Cerebellar nuclear complex (tissue), 1 donor: ENCODE measurements around the gene CRYZL1.
A peak's percentile ranks its signal among the peaks of the same experiment; 100 is the strongest.
"Not testable (repeated sequence)": the region's sequence is repeated elsewhere in the genome, so short reads cannot be mapped to it uniquely, and the experiment has no call there.

Experiments
- DNase-seq, 2 experiments: peaks; one replicate each; lab custom pipeline; 2025; lab: John Stamatoyannopoulos, UW

CRYZL1 gene

DNA sequence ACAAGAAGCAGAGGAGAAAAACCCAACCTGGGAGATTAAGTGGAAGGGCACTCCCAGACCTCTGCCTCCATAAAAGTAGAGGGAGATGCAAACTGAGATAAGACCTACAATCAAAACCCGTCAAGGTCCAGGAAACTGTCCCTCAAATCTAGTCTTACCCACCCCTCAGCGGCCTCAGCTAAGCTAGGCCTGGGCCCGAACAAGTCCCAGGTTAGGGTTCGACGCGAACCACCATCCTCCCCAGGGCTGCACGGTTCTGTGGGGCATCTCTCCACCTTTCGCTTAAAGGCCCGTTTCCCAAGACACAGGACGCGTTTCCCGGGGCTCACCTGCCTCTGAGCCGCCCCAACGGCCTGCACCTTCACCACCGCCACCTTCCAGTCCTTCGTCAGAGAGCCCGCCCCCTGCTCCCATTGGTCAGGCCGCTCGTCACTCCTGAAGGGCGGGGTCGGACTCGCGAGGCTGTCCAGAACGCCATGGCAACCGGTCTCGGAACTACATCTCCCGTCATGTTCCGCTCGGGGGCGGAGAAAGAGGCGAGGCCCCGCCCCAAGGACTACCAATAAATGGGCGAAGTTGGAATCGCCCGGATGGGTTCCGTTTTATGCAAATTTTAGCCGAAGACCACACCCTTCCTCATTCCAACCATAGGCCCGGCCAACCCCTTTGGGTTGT lies at the start of gene CRYZL1:
TSS of gene CRYZL1 (minus strand) at position 390 of the 675 bp plus-strand sequence. CDS start 10,190 bp downstream, outside the sequence.
- peak; percentile 99 to 100 for DNase-seq

DNA sequence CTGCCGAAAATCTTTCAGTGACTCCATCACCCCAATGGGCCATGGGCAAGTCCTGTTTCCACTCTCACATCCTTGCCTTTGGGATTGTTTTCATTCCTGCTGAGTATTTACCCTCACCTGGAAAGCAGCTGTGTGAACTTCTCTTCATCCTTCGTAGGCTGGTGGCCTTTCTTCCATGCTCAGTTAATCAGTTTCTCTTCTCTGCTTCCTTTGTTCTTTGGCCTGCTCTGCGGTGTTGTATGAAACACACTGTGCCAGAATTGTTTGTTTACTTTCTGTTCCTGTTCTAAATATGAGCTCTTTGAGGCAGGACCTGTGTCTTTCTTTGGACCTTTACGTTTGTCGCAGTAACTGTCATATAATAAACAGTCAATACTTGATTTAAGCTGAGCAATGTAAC lies 49.3 kb upstream of the CRYZL1 start:
- no peak for DNase-seq

DNA sequence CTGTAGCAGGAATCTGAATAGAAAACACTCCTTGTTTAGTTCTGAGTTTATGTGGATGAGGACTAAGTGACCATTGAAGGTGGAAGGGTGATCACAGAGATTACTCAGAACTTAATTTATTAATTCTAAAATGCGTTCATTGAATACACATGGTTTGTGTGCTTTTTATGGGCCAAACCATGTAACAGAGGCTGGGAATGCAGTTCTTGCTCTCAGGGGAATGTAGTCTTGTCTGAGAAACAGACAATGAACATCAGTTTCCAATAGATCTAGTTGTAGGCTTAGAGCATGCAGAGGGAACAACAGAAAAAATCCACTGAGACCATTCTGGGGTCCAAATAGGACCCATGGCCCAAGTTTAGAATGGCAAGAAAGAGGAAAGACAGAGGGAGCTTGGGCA lies 46.8 kb upstream of the CRYZL1 start:
- DNase-seq = no peak

DNA sequence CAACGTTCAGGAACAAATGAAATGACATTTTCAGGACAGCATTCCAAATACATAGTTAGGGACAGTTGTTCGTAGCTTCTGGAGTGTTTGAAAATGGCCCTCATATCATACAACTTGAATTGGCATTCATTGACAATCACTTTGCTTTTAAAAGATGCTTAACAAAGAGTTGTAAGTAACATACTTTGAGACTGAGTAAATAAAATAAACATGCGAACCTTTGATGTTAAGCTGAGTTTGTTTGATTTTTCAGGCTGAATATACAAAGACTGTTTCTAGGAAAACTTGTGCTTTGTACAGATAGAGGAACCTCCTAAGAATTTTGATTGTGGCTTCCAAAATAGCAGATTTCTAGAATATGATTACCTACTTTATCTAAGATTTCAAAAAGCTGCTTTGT lies 46.1 kb upstream of the CRYZL1 start:
- DNase-seq = no peak

DNA sequence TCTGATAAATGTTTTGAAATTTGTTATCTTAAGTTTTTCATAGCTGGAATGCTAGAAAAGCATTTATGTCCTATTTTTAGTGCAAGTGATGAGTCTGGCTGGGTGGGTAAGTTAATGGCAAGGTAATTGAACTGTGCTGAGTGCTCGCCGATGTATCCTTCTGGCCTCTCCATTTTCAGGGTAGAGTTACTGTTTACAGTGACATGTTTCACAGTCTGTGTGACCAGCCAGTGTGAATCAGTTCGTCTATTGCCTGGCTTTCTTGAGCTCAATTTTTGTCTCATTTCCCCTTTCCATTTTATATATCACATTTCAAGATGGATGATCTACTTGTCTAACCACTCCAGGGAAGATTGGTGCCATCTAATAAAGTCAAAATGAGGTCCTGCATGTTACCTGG lies 44.8 kb upstream of the CRYZL1 start:
- no peak for DNase-seq

DNA sequence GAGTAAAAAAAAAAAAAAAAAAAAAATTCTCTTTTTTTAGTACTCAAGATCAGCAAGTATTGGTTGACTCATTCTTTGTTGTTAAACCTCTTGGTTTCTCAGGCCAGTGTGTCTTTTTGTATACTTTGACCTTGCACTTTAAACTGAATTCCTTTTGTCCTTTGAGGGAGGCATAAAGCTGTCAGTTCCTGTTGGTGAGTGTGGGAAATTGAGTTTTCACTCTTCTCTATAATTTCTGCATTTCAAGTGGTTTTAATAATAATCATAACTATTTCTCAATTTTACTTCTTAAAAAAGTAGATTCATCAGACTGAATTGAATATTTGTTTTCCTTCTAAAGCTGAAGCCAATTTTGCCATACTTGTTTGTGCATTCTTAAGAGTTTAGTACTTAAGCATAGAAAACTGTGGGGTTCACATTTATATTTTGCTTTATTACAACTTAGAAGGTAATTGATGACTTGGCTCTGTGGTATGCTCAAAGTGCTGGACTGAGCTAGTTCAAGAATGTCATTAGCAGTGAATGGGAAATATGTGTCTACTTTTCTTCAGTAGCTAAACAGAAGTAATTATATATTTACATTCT lies 44.2 kb upstream of the CRYZL1 start:
- no peak for DNase-seq

DNA sequence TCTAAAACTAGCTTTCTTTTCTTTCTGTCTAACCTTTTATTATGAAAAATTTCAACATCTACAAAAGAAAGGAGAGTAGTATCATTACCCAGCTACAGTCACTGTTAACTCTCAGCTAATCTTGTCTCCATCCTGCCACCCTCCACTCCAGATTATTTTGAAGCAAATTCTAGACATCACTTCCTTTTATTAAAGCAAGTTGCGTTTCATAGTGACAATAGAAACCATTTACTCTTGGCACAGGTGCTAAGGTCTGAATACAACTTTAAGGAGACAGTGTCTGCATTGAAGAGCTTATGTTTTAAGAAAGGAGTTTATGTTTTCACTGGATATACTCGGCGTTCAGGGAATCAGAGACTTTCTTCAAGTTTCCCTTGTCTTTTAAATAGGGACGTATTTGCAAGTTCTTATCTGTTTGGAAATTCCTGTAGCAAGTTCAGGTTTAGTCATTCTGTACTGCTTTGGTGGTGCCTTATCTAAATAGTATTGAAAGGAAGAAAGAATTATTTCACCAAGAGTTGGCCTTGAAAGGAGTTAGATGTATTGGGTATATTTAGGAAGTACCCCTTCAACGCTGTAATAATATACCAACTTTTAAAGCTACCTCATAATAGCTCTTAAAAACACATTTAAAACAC lies 43.5 kb upstream of the CRYZL1 start:
- no peak for DNase-seq

DNA sequence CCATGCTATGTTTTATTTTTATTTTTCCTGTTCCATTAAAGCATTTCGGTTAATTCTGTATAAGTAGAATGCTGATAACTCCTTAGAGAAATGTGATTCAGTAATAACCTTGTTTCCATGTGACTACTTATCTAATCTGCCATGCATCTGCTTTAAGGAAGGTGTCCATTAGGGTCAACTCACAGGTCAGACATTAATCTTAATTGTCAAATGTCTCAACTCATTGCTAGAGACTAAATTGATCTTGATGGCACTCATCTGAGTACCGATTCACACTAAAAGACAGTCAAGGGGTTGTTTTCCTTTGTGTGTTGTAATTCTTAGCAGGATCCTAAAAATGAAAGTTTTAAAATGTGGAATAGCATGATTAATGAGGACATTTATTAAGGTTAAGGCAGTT lies 42.5 kb upstream of the CRYZL1 start:
- no peak for DNase-seq

DNA sequence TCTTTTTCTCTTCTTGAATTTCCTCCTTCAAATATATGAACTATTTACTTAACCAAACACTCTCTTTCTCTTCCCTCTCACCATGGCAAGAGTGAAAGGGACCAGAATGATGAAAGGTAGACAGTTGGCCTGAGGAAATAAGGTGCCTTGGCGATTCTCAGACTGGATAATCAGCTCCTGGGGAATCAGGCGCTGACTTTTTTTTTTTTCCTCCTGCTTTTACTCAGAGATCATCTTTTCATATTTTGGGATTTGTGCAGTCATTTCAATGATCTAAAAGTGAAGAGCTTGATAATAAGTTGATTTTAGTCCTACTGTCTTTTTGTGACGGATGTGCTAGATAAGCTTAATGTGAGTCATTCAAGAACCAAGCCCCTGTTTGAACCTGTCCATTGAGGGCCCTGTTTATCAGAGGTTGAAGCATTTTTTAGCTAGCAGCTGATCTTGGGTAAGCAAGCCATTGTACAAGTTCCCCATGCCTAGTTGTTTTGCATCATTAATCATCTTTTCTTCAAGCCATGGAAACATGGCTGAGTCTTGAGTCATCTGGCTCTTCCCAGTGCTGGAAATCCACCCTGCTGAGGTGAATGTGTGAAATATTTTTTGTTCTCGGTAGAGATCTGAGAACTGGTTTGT lies 41.6 kb upstream of the CRYZL1 start:
- no peak for DNase-seq

DNA sequence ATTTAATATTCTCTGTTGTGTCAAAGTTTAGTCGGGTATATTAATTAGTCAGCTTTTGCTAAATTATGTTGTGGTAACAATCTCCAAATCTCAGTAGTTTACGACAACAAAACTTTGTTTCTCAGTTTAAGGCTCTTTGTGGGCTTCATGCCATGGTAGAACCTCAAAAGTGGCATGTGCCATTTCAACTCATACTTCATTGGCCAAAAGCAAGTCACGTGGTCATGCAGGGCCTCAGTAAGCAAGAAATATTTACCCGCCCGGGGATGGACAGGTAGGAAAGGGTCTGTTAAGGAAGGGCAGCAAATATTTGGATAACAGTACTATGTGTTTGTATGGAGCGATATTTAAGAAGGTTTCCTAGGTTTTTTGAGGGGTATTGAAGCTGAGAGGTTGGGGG lies 39.3 kb upstream of the CRYZL1 start:
- DNase-seq = no peak

DNA sequence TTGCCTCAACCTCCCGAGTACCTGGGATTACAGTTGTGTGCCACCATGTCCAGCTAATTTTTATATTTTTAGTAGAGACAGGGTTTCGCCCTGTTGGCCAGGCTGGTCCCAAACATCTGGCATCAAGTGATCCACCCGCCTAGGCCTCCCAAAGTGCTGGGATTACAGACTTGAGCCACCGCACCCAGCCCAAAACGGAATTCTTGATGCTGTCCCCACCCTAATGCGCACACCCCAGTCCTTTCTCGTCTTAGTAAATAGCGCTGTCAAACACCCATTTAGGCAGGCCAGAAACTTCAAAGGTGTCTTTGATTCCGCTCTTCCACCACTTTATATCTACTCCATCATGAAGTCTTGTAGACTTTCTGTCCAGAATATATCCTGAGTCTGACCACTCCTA lies 35.9 kb upstream of the CRYZL1 start:
- no peak for DNase-seq

DNA sequence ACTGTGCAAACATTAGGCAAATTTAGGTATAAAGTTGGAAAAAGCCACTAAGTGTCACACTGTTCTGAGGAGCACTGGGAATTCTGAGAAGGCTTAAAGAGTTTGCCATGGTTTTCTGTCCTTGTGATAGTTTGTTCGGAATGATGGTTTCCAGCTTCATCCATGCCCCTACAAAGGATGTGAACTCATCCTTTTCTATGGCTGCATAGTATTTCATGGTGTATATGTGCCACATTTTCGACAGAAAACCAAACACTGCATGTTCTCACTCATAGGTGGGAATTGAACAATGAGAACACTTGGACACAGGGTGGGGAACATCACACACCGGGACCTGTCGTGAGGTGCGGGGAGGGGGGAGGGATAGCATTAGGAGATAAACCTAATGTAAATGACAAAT lies 35.1 kb upstream of the CRYZL1 start:
- DNase-seq = not testable (repeated sequence)

DNA sequence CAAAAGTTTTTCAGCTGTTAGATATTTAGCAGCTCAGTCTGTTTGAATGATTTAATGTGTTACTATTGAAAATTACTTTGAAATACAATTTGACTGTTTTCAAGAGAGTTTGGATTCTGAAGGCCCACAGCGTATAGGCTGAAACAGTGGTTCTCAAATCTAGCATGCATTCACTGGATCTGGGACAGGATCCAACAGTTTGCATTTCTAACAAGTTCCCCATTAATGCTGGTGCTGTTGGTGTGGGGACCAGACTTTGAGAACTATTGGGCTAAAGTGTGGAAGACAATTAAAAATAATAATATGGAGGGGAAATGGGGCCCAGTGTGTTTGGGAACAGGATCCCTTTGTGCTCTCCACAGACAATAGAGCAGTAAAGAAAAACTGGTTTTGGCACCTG lies 32.7 kb upstream of the CRYZL1 start:
- no peak for DNase-seq

DNA sequence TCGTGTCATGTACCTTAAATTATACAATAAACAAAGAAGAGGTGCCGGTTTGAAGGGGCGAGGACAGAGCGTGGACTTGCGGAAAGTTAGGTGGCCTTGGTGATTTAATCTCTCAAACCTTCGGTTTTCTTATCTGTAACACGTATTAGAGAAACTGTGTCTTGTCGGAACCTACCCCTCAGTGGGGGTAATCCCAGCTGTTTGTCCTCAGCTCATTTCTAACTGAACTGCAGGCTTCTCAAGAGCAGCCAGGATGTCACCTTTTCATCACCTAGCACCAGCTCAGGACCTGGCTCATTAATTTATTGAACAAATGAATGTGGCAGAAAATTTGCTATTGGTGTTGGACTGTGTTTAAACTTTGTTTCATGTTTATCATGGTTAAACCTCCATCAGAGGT lies 31.9 kb upstream of the CRYZL1 start:
- DNase-seq = no peak

DNA sequence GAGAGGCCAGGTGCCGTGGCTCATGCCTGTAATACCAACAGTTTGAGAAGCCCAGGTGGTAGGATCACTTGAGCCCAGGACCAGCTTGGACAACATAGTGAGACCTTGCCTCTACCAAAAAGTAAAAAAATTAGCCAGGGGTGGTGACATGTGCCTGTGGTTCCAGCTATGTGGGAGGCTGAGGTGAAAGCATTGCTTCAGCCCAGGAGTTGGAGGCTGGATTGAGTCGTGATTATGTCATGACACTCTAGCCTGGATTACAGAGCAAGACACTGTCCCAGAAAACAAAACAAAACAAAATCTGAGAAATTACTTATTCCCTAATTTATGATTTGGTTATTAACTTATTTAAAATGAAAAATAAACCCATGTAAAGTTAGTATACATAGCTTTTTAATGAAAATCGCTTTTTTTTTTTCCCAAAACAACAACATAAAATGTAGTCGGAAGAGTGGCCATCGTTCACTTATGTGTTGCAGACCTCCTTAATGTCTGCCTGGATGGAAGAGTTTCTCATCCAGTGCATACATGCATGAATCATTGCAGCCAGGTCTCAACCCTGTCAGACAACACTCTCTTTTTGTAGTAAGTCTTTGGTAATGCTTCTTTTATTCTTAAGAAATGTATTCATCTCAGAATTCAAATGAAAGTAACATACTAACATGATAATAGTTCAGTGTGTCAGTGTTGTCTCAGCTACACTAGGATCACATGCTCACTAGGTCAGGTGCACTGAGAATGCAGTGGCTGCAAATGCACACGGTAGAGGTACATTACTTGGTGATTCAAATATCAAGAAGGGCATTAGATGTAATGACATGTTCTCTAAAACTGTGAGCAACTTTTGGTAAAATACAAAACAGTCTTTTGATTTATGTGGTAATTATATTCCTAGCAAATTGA lies 28.8 kb upstream of the CRYZL1 start:
- no peak for DNase-seq

DNA sequence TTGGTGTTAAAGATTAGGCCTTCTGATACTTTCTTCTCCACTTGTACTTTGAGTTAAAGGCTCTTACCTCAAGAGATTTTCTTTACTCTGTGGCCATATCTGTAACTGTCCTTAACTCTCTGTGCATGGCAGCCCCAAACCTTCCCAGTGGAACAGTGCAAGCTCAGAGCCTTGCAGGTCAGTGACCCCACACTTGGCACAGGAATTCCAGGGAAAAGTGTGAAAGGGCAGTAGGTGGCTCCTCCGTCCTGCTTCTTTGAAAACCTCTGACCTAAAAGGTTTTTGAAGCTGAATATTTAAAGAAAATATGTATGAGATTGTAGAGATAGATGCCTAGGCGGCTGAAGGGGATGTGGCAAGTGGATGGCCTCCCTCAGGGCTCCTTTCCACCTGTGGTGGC lies 27.1 kb upstream of the CRYZL1 start:
- no peak for DNase-seq

DNA sequence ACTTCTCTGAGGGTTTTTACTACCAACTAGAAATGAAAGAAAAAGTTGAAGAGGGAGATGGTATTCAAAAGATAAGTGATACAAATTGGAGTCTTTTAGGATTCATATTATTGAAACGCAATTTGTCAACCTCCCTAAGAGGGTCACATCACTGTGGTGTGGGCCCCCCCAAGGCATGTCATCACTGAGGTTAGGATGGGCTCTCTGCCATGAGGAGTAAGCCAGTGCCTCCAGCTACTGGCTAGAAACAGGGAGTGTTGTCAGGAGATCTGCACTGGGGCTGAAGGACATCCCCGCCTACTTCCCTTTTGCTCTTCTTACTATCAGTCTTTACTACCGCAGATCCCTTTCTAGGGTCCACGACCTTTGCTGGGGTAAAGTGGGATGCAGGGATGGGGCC lies 26.6 kb upstream of the CRYZL1 start:
- no peak for DNase-seq

DNA sequence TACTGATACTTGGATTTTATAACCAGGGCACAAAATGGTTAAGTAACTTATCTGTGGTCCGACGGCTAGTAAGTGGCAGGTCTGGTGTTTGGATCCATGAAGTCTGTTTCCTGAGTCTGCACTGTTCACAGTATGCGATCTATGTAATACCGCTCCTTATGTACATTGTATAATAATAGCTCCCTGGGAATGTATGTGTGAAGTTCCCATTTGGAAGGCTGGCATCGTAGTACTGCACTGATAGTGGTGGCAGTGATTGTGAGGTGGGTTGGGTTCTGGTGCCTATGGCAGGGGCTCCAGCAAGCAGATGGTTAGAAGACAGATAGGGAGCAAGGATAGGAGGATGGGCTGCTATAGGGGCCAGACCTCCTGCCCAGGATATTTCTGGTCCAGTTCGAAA lies 26.1 kb upstream of the CRYZL1 start:
- no peak for DNase-seq

DNA sequence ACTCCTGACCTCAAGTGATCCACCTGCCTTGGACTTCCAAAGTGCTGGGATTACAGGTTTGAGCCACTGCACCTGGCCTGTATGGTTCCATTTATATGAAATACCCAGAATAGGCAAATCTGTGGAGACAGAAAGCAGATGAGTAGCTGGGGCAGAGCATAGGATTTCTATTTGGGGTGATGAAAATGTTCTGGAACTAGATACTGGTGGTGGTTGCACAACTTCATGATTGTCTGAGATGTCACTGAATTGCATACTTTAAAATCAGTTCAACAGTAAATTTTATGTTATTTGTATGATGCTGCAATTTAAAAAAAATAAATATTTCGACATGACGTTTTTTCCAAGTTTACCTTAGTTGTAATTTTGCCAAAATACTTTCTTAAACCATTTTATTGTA lies 24.6 kb upstream of the CRYZL1 start:
- no peak for DNase-seq

DNA sequence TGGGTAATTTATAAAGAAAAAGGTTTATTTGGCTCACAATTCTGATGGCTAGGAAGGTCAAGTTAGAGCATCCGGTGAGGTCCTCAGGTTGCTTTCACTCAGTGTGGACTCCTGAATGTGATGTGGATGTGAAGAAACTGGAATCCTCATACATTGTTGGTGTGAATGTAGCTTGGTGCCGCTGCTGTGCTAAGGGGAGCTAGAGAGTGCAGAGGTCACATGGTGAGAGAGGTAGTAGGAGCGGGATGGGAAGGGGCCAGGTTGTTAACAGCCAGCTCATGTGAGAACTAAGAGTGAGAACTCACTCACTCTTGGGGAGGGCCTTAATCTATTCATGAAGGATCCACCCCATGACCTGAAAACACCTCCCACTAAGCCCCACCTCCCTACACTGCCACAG lies 22.6 kb upstream of the CRYZL1 start:
- DNase-seq = no peak

DNA sequence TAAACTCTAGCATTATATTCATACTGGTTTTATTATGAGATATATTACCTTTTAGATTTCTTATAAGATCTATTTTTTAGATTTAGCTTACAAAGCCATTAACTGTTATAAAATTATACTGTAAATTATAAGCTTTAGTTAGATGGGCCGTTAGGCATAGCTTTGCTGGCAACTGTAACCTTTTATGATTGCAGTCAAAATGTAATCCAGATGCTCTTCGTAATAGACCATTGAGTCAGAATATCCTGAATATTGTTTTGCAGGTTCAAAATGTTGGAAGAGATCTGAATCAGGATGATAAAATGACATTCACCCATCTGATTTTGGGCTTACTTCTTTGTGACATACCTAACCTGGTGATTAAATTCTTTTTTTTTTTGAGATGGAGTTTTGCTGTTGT lies 21.7 kb upstream of the CRYZL1 start:
- DNase-seq = no peak

DNA sequence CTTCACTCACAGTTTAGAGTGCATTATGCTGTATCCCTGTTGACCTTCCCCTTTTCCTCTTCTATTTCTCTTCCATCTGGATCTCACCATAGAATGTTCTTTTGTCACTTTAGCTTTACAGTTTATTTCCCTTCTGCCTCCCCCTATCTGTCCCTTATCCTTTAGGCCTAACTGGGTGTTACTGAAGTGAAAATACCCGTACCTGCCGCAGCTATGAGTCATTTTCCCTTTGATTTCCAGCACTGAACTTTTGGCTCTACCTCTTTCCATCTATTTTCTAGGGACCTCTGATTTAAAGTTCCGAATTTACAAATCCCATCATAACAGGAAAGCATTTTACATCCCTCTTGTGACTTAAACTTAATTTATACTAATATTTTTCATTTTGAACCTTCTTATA lies 20.5 kb upstream of the CRYZL1 start:
- no peak for DNase-seq
